ENCODE data around the gene SORCS2. TPM values are rescaled to one million over a fixed set of nuclear protein-coding genes. Genes with fewer than 3 reads are reported as not detected.
A peak's percentile ranks its signal among the peaks of the same experiment; 100 is the strongest.

Gene SORCS2
- total and polyA plus RNA-seq, 12 donors = 0.67 to 15.5 (median 1.3) TPM

DNA sequence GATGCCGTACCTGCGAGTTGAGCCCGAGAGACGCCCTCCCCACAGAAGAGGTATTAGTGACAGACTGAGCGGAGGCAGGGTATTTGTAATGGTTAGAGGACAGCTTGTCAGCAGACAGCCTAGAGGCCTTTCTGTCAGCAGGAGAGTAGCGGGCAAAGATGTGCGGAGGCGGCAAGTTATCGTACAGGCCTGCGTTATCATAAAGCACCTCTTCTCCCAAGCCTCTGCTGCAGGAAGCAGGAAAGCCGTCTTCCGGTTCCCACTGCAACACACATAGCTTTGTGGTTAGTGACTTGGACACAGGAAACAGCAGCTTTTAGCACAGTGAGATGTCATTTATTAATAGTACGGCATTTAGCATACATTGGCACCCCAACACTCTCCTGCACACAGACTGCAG is 589.0 kb downstream of the SORCS2 start:
- 52 to 64% (median 59%) methylated on average over 13 of the region's 13 CpGs for WGBS, 4 donors
- intact Hi-C loops (cut with DNase I) = no loop called here
- DNase-seq = peak in 3 of 7 donors; percentile 28 to 69 (median 31)
- no peak overlapping the region for H3K4me3 ChIP-seq
- no peaks in the 10 kb centered on the region for H3K27me3 ChIP-seq
- no peak for TF ChIP-seq POLR2A (IDR thresholded peaks at IDR 0.05)
- no peak for TF ChIP-seq CTCF (IDR thresholded peaks at IDR 0.05)
- peaks cover 0 to 15% of the 10 kb centered on the region in 2 donors for H3K36me3 ChIP-seq (replicated peaks in 1 of 2)
- H3K9me3 ChIP-seq (replicated peaks in 1 of 3) = no peaks in the 10 kb centered on the region
- peaks cover 0 to 14% of the 10 kb centered on the region in 2 donors for H3K4me1 ChIP-seq (replicated peaks in 1 of 2)
- peak overlapping the region in 2 of 5 donors; percentile 4 to 78 for H3K27ac ChIP-seq

DNA sequence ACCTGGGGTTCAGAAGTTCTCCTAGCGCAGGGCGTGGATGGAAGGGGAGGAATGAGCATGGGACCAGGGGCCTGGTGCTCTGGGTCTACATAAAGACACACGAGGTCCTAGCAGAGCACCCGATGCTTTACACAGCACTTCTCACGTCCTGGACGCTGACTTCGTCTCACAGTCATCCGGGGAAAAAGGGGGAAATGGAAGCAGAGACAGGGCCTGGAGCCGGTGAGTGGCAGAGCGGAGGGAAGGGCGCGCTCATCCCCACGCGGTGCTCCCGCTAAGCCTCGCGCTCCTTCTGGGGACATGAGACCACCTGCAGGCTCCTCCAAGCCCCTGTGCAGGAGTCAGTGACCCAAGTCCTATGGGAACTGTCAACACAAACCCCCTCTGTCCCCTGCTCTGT is 589.7 kb downstream of the SORCS2 start:
- Histone ChIP-seq H3K4me1 (replicated peaks in 1 of 2) (peaks cover 0 to 14% of the 10 kb centered on the region in 2 donors), H3K9me3 (replicated peaks in 1 of 3) (no peaks in the 10 kb centered on the region), H3K4me3 (no peak overlapping the region), H3K27me3 (no peaks in the 10 kb centered on the region), H3K36me3 (replicated peaks in 1 of 2) (peaks cover 0 to 15% of the 10 kb centered on the region in 2 donors), H3K27ac (peak overlapping the region in 2 of 5 donors; percentile 4 to 78)
- no peak for TF ChIP-seq CTCF (IDR thresholded peaks at IDR 0.05)
- 77 to 83% (median 82%) methylated on average over 14 to 17 of the region's 17 CpGs for WGBS, 4 donors
- DNase-seq = no peak
- intact Hi-C loops (cut with DNase I) = no loop called here

DNA sequence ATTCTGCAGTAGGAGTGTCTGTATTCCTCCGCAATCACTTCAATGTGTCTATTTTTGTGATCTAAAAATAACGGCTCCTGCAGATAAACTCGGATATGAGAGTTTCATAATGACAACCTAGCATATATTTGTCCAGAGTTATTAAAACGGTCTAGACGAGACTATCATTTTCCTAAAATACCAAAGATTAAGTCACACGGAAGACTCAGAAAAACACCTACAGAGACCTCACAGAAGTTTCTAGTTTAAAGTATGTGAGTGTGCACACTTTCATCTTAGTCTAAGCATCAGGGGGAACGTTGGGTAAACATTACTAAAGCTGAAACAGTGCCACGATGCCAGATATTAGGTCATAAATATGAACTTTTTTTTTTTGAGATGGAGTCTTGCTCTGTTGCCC is 590.4 kb downstream of the SORCS2 start:
- peaks cover 0 to 8% of the 10 kb centered on the region in 2 donors for H3K36me3 ChIP-seq (replicated peaks in 1 of 2)

GRCh38 chr4:7783541-7783940 is 591.2 kb downstream of the SORCS2 start:
- H3K27ac ChIP-seq = peak overlapping the region in 1 of 5 donors; percentile 11
- peaks cover 0 to 14% of the 10 kb centered on the region in 2 donors for H3K4me1 ChIP-seq (replicated peaks in 1 of 2)
- DNase-seq = no peak
- H3K9me3 ChIP-seq (replicated peaks in 1 of 3) = no peaks in the 10 kb centered on the region
- H3K27me3 ChIP-seq = no peaks in the 10 kb centered on the region
- H3K4me3 ChIP-seq = no peak overlapping the region
- H3K36me3 ChIP-seq (replicated peaks in 1 of 2) = peaks cover 0 to under 1% of the 10 kb centered on the region in 2 donors
- TF ChIP-seq POLR2A (IDR thresholded peaks at IDR 0.05) = no peak
- TF ChIP-seq CTCF (IDR thresholded peaks at IDR 0.05) = no peak
- intact Hi-C loops (cut with DNase I) = no loop called here
- WGBS, 4 donors = 89 to 96% (median 94%) methylated on average over 8 of the region's 8 CpGs

More for the DNA sequence above, 590.4 kb downstream of the SORCS2 start:
- Histone ChIP-seq H3K27ac (peak overlapping the region in 2 of 5 donors; percentile 11 to 18), H3K27me3 (no peaks in the 10 kb centered on the region), H3K9me3 (replicated peaks in 1 of 3) (no peaks in the 10 kb centered on the region), H3K4me3 (no peak overlapping the region), H3K4me1 (replicated peaks in 1 of 2) (peaks cover 0 to 14% of the 10 kb centered on the region in 2 donors)
- no peak for TF ChIP-seq CTCF (IDR thresholded peaks at IDR 0.05)
- no peak for TF ChIP-seq POLR2A (IDR thresholded peaks at IDR 0.05)
- intact Hi-C loops (cut with DNase I) = no loop called here
- 57 to 66% (median 61%) methylated on average over 8 of the region's 8 CpGs for WGBS, 4 donors
- DNase-seq = no peak
